HepG2 (cell line): ENCODE measurements around the gene SRSF6. TPM values are rescaled to one million over a fixed set of nuclear protein-coding genes. Genes with fewer than 3 reads are reported as not detected.

Experiments used
- ATAC-seq: fragments of 200-7000 bp; cut with Tn5 transposase; 3 replicates; pipeline ENCODE4 v1.9.1; 2020; ENCODE audit warnings: mild to moderate bottlenecking, moderate library complexity
- BruUV-seq: library from RNA; stranded (reverse); fragments of 400-500 nt; replicated peaks from 2 replicates; lab custom pipeline; 2021; lab: Mats Ljungman, UMichigan
- CTCF ChIA-PET: fragments of 300-600 bp; formaldehyde crosslinking; extraction: SDS; loops from one replicate; lab custom pipeline; 2021; ENCODE audit warnings: low total read pairs, inconsistent platforms, low intra/inter-chr PET ratio; lab: Yijun Ruan, JAX
- POLR2A ChIA-PET: fragments of 350-600 bp; sonication (Branson Sonifier 250); formaldehyde crosslinking; loops from one replicate; lab custom pipeline; 2020; ENCODE audit warnings: antibody characterized with exemption, inconsistent platforms; lab: Yijun Ruan, JAX
- DNase-seq: peaks from one replicate; pipeline ENCODE4 v3.0.0-alpha.2; 2015; ENCODE audit warnings: low spot score
- FAIRE-seq: peaks from 3 replicates; lab custom pipeline; 2011; peaks lifted over from hg19 to GRCh38; lab: Jason Lieb, UNC
- H2AFZ ChIP-seq: one replicate; pipeline ENCODE4 v1.6.1; 2011; ENCODE audit warnings: low read length, inconsistent platforms
- H3K27ac ChIP-seq: fragments of 300-600 bp; 3 replicates; pipeline ENCODE4 v1.8.0; 2011; ENCODE audit warnings: mixed run types, mild to moderate bottlenecking, mixed read lengths, low read length, inconsistent platforms; ENCODE audit not compliant: insufficient read depth; ENCODE audit errors: extremely low read length
- H3K27me3 ChIP-seq, 2 experiments: fragments of 200-600 bp in 1 of 2; 2 replicates in 1 of 2; 3 replicates in 1 of 2; pipeline versions ENCODE4 v1.6.0 to v1.8.0; 2011; ENCODE audit warnings: low read length in 2 of 2, mild to moderate bottlenecking in 2 of 2, moderate library complexity in 2 of 2, inconsistent platforms in 1 of 2; ENCODE audit not compliant: insufficient read depth in 2 of 2, control insufficient read depth in 1 of 2
- H3K36me3 ChIP-seq, 2 experiments: fragments of 200-600 bp in 1 of 2; replicated peaks in 1 of 2; 2 replicates in 1 of 2; 3 replicates in 1 of 2; pipeline versions ENCODE4 v1.5.1 to v1.8.0; 2011; ENCODE audit warnings: low read length in 2 of 2, inconsistent platforms in 1 of 2; ENCODE audit not compliant: insufficient read depth in 2 of 2, control insufficient read depth in 1 of 2
- H3K4me1 ChIP-seq: 2 replicates; pipeline ENCODE4 v1.5.1; 2012; ENCODE audit warnings: low read length, inconsistent platforms; ENCODE audit not compliant: insufficient read depth
- H3K4me2 ChIP-seq: 2 replicates; pipeline ENCODE4 v1.6.0; 2011; ENCODE audit warnings: low read depth, low read length, inconsistent platforms
- H3K4me3 ChIP-seq, 3 experiments: fragments of 200-600 bp in 1 of 3; sonication (generic), shearing (Covaris generic) in 1 of 3; replicated peaks in 1 of 3; 2 replicates each; pipeline ENCODE4 v1.5.1; 2011 to 2016; ENCODE audit warnings: low read length in 3 of 3, inconsistent platforms in 2 of 3, low read depth in 2 of 3, mild to moderate bottlenecking in 2 of 3, control low read depth in 1 of 3, mixed read lengths in 1 of 3; ENCODE audit not compliant: insufficient read depth in 1 of 3
- H3K79me2 ChIP-seq: one replicate; pipeline ENCODE4 v1.6.1; 2011; ENCODE audit warnings: low read length, inconsistent platforms; ENCODE audit not compliant: insufficient read depth
- H3K9ac ChIP-seq: 2 replicates; pipeline ENCODE4 v1.6.0; 2011; ENCODE audit warnings: mild to moderate bottlenecking, low read depth, low read length, inconsistent platforms; ENCODE audit not compliant: insufficient read depth
- H3K9me3 ChIP-seq: 2 replicates; pipeline ENCODE4 v1.5.1; 2012; ENCODE audit warnings: mild to moderate bottlenecking, low read length
- H4K20me1 ChIP-seq: 2 replicates; pipeline ENCODE4 v1.6.0; 2011; ENCODE audit warnings: inconsistent platforms, mild to moderate bottlenecking, low read length, moderate library complexity; ENCODE audit not compliant: insufficient read depth
- ARHGAP35 ChIP-seq: sonication (generic); formaldehyde crosslinking; IDR thresholded peaks from 2 replicates; pipeline ENCODE4 v1.9.0; 2022; ENCODE audit warnings: mild to moderate bottlenecking, inconsistent platforms, moderate library complexity, missing genetic modification reagents, borderline replicate concordance
- GABPA ChIP-seq, 2 experiments: IDR thresholded peaks; 2 replicates each; pipeline ENCODE4 v1.6.1; 2011 to 2016; ENCODE audit warnings: low read depth in 2 of 2, low read length in 1 of 2, missing biosample characterization in 1 of 2, missing genetic modification characterization in 1 of 2
- HMGXB4 ChIP-seq, 2 experiments: sonication (generic) in 1 of 2; formaldehyde crosslinking in 1 of 2; IDR thresholded peaks; 2 replicates each; pipeline versions ENCODE4 v1.4.0 to v1.6.1; 2018 to 2020; ENCODE audit warnings: missing genetic modification reagents in 2 of 2, borderline replicate concordance in 1 of 2, low read depth in 1 of 2, mild to moderate bottlenecking in 1 of 2, missing biosample characterization in 1 of 2
- HOXA9 ChIP-seq: sonication (generic); formaldehyde crosslinking; IDR thresholded peaks from 2 replicates; pipeline ENCODE4 v1.8.1; 2022; ENCODE audit warnings: missing genetic modification reagents, mild to moderate bottlenecking, moderate library complexity, borderline replicate concordance
- KLF6 ChIP-seq: IDR thresholded peaks from 2 replicates; pipeline ENCODE4 v1.8.0; 2016; ENCODE audit warnings: missing biosample characterization, missing genetic modification reagents
- MBD4 ChIP-seq: IDR thresholded peaks from 2 replicates; pipeline ENCODE4 v1.6.1; 2012; ENCODE audit warnings: low read length, inconsistent platforms, borderline replicate concordance
- PBX3 ChIP-seq: sonication (generic); formaldehyde crosslinking; IDR thresholded peaks from 2 replicates; pipeline ENCODE4 v1.8.1; 2023; ENCODE audit warnings: missing genetic modification reagents, inconsistent platforms, borderline replicate concordance
- POLR2A ChIP-seq, 2 experiments: IDR thresholded peaks; 2 replicates each; pipeline ENCODE4 v1.6.1; 2011; ENCODE audit warnings: low read depth in 2 of 2, low read length in 2 of 2, mild to moderate bottlenecking in 1 of 2, moderate library complexity in 1 of 2; ENCODE audit not compliant: insufficient read depth in 1 of 2
- POLR2AphosphoS2 ChIP-seq: IDR thresholded peaks from 2 replicates; pipeline ENCODE4 v1.6.1; 2011; ENCODE audit warnings: low read depth, low read length, improper control_type of control experiment
- RAD21 ChIP-seq: fragments of 450-650 bp; formaldehyde crosslinking; IDR thresholded peaks from 2 replicates; pipeline ENCODE4 v1.5.0; 2020; ENCODE audit warnings: mild to moderate bottlenecking
- RBM22 ChIP-seq: fragments of 200-400 bp; formaldehyde crosslinking; optimal IDR thresholded peaks from 2 replicates; pipeline ENCODE3; 2017; ENCODE audit warnings: mild to moderate bottlenecking, low read length, moderate library complexity
- SRSF4 ChIP-seq: fragments of 200-400 bp; formaldehyde crosslinking; IDR thresholded peaks from one replicate; pipeline ENCODE4 v1.6.1; 2018; ENCODE audit warnings: mild to moderate bottlenecking, low read depth, low read length, moderate library complexity; ENCODE audit not compliant: poor library complexity, severe bottlenecking
- ZNF180 ChIP-seq: sonication (generic); formaldehyde crosslinking; IDR thresholded peaks from 2 replicates; pipeline ENCODE4 v1.4.0; 2020; ENCODE audit warnings: low read depth, missing genetic modification reagents, borderline replicate concordance
- ZNF253 ChIP-seq: sonication (generic); formaldehyde crosslinking; IDR thresholded peaks from 2 replicates; pipeline ENCODE4 v1.8.0; 2022; ENCODE audit warnings: mild to moderate bottlenecking, missing genetic modification reagents, borderline replicate concordance
- ZNF274 ChIP-seq: sonication (generic); formaldehyde crosslinking; IDR thresholded peaks from 2 replicates; pipeline ENCODE4 v1.5.1; 2020; ENCODE audit warnings: mild to moderate bottlenecking, missing genetic modification reagents
- ZNF329 ChIP-seq: sonication (generic); formaldehyde crosslinking; IDR thresholded peaks from 2 replicates; pipeline ENCODE4 v1.9.0; 2021; ENCODE audit warnings: low read depth, mild to moderate bottlenecking, missing genetic modification reagents
- ZNF589 ChIP-seq: sonication (generic); formaldehyde crosslinking; conservative IDR thresholded peaks from 2 replicates; pipeline ENCODE4 v1.8.0; 2022; ENCODE audit warnings: mild to moderate bottlenecking, moderate library complexity, missing genetic modification reagents
- ZNF7 ChIP-seq: IDR thresholded peaks from 2 replicates; pipeline ENCODE4 v1.6.1; 2016; ENCODE audit warnings: missing biosample characterization, missing genetic modification reagents
- ZNF761 ChIP-seq: sonication (generic); formaldehyde crosslinking; conservative IDR thresholded peaks from 2 replicates; pipeline ENCODE4 v1.4.0; 2020; ENCODE audit warnings: mild to moderate bottlenecking, missing genetic modification reagents
- ZNF790 ChIP-seq: sonication (generic); formaldehyde crosslinking; IDR thresholded peaks from 2 replicates; pipeline ENCODE4 v1.8.0; 2022; ENCODE audit warnings: missing genetic modification reagents, mild to moderate bottlenecking, borderline replicate concordance
- WGBS: methylation state at CpG from one replicate; pipeline ENCODE4 v1.1.6; 2017; ENCODE audit warnings: low lambda C conversion rate; 5-methylcytosine and 5-hydroxymethylcytosine counted together
- in situ Hi-C: cut with HindIII; loops from 2 replicates; pipeline ENCODE4 v1.10.0; 2017; ENCODE audit warnings: low pct_unique_long_range_greater_than_20kb; ENCODE audit not compliant: extremely low pct_ligation_motif_present
- intact Hi-C: fragments of 100-400 bp; cut with micrococcal nuclease; formaldehyde crosslinking; loops from one replicate; pipeline ENCODE4 v1.10.0; 2022; ENCODE audit not compliant: unreplicated experiment
- polyA plus RNA-seq, 8 experiments: library from polyadenylated mRNA; depleted of rRNA in 3 of 8; stranded (reverse) in 7 of 8; unstranded in 1 of 8; fragments of >200 nt; fragmentation: Illumina TruSeq in 4 of 8; extraction: Trizol in 4 of 8; gene quantifications; 2 replicates each; pipeline versions ENCODE4 v1.2.1 to v1.2.3, GENCODE V29; 2011 to 2016; ENCODE audit warnings: low read depth in 4 of 8, missing spikeins in 1 of 8, mixed read lengths in 1 of 8; ENCODE audit not compliant: insufficient read depth in 1 of 8
- total RNA-seq, 5 experiments: library from RNA; depleted of rRNA; stranded (reverse); fragments of >200 nt; fragmentation: Illumina TruSeq; extraction: Trizol; gene quantifications; 2 replicates each; pipeline ENCODE4 v1.2.3, GENCODE V29; 2016; ENCODE audit warnings: low read depth in 1 of 5
- TF ChIP-seq, protein P1 (sequence below): sonication (generic); formaldehyde crosslinking; IDR thresholded peaks from 2 replicates; pipeline ENCODE4 v1.8.0; 2022; ENCODE audit warnings: mild to moderate bottlenecking, missing genetic modification reagents, moderate library complexity

The SRSF6 gene
- total and polyA plus RNA-seq, 2 of the 13 experiments (the other 11 are each of a cell fraction or from before 2014, with no cell fraction given) = 156 to 194 TPM

GRCh38 chr20:43463527-43464218, 6.0 kb downstream of the SRSF6 start:
- ChIA-PET CTCF (no interaction called here), POLR2A (interaction anchor here (0.8 to 0.9 kb wide), 2 partner anchors 8 to 50 kb away, joined by 3 to 5 read pairs; no protein-coding TSS in a partner anchor)
- Histone ChIP-seq H3K27me3 (no peaks in the 10 kb centered on the region; a peak in 1 of 5 replicates), H3K4me3 (no peak overlapping the region), H3K4me1 (peaks cover 46% of the 10 kb centered on the region), H3K9ac (no peak overlapping the region), H3K79me2 (peaks cover 45% of the 10 kb centered on the region), H3K27ac (no peak overlapping the region), H3K36me3 (peaks cover 17 to 76% of the 10 kb centered on the region in 2 experiments), H3K9me3 (no peaks in the 10 kb centered on the region), H4K20me1 (peaks cover 66% of the 10 kb centered on the region), H2AFZ (no peak overlapping the region), H3K4me2 (0 out of 2 replicates have a peak overlapping the region, but pooled peaks have one; percentile 0)
- FAIRE-seq (no peak), DNase-seq (no peak), ATAC-seq (no peak)
- in situ Hi-C loops (no loop called here), intact Hi-C loops (no loop called here)
- WGBS = 98% methylated on average over 3 of the region's 3 CpGs
- BruUV-seq = no TSS peak
- no peak for TF ChIP-seq ZNF180 (CRISPR knock-in tag)
- TF ChIP-seq, protein P1, sequence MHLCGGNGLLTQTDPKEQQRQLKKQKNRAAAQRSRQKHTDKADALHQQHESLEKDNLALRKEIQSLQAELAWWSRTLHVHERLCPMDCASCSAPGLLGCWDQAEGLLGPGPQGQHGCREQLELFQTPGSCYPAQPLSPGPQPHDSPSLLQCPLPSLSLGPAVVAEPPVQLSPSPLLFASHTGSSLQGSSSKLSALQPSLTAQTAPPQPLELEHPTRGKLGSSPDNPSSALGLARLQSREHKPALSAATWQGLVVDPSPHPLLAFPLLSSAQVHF (CRISPR knock-in tag) = no peak
- no peak for TF ChIP-seq ZNF790 (CRISPR knock-in tag)
- peak; percentile 67 for TF ChIP-seq SRSF4
- no peak for TF ChIP-seq GABPA (IDR thresholded peaks at IDR 0.05; ENCODE audit: low read depth, low read length)
- TF ChIP-seq GABPA (CRISPR knock-in tag; IDR thresholded peaks at IDR 0.05; ENCODE audit: low read depth) = 0 out of 2 replicates have a peak, but pooled peaks have one; percentile 32
- TF ChIP-seq ARHGAP35 (CRISPR knock-in tag) = no peak
- peak; percentile 14; the same call in 1 of the 2 replicates for TF ChIP-seq MBD4
- TF ChIP-seq PBX3 (CRISPR knock-in tag) = no peak
- 0 out of 4 replicates have a peak, but pooled peaks of 1 of the 2 experiments have one; percentile 28 for TF ChIP-seq HMGXB4 (CRISPR knock-in tag; IDR thresholded peaks at IDR 0.05; ENCODE audit: borderline replicate concordance in 1 of 2, low read depth in 1 of 2)
- TF ChIP-seq ZNF761 = no peak
- no peak for TF ChIP-seq ZNF253
- no peak for TF ChIP-seq ZNF7 (CRISPR knock-in tag)
- TF ChIP-seq HOXA9 (CRISPR knock-in tag) = no peak
- TF ChIP-seq POLR2AphosphoS2 = peak; percentile 43; the same call in 1 of the 2 replicates
- TF ChIP-seq ZNF589 (CRISPR knock-in tag) = 0 out of 2 replicates have a peak, but pooled peaks have one; percentile 32
- no peak for TF ChIP-seq ZNF329 (CRISPR knock-in tag)
- TF ChIP-seq KLF6 (CRISPR knock-in tag) = no peak
- peak; percentile 5 for TF ChIP-seq RBM22
- TF ChIP-seq ZNF274 (CRISPR knock-in tag) = no peak
- TF ChIP-seq RAD21 (CRISPR knock-in tag) = peak; percentile 6; the same call in 1 of the 2 replicates
- TF ChIP-seq POLR2A (IDR thresholded peaks at IDR 0.05; ENCODE audit: insufficient read depth in 1 of 2, low read depth in 2 of 2, low read length in 2 of 2) = peak; percentile 24 to 68; a peak in 3 of 4 replicates
